ELF-1 (cell line): ENCODE results near the gene ZNF879.

ENCODE experiments used
- DNase-seq: peaks from one replicate; pipeline ENCODE4 v3.0.0-alpha.2; 2016; ENCODE audit warnings: low read depth, low spot score

ZNF879 gene

GRCh38 chr5:179023528-179024189 is at the start of gene ZNF879:
ZNF879 (plus strand) TSS chr5:179023804; CDS start chr5:179025005, 1,201 bp downstream.
- peak; percentile 97 for DNase-seq

- DNase-seq = no peak
These were observed 42.2 kb upstream of the ZNF879 start for GRCh38 chr5:178981381-178981780.

GRCh38 chr5:178982941-178983340 is 40.7 kb upstream of the ZNF879 start:
- no peak for DNase-seq

GRCh38 chr5:178983728-178984127 is 39.9 kb upstream of the ZNF879 start:
- DNase-seq = no peak

GRCh38 chr5:178984145-178985072 is 39.2 kb upstream of the ZNF879 start:
- DNase-seq = no peak

GRCh38 chr5:178986326-178986960 is 37.2 kb upstream of the ZNF879 start:
- DNase-seq = no peak

DNA sequence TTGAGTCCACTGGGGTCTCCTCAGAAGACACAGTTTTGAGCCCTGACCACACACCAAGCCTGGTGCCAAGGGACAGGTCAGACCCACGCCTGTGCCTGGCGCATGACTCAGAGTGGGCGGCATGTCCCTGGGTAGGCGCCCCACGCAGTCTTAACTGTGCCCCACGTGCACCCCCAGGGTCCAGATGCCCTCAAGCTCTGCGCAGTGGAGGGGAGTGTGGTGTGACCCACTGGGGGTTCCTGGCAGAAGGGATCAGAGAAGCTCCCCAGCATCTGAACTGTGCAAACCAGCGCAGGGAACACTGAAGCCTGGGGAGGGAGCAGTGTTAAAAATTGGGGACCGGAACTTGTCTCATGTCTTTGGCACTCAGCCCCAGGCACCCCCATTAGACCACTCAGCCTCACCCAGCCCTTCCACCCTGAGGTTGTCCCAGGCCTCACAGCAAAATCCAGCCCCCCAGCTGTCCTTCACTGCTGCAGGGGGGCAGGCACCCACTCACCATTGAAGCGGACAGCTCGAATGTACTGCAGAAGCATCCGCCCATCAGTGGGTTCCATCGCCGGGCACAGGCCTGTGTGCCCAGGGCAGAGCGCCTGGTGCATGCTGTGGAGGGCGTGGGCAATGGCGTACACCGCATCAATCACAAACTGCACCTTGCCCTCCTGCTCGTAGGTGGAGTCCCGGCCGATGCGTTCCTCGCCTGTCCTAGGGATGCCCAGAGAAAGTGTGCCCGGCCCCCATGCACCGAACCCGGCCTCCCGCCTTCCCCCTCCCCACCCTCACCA is 35.0 kb upstream of the ZNF879 start:
- no peak for DNase-seq

GRCh38 chr5:178989311-178989710 is 34.3 kb upstream of the ZNF879 start:
- no peak for DNase-seq

GRCh38 chr5:178990491-178990890 is 33.1 kb upstream of the ZNF879 start:
- no peak for DNase-seq

DNA sequence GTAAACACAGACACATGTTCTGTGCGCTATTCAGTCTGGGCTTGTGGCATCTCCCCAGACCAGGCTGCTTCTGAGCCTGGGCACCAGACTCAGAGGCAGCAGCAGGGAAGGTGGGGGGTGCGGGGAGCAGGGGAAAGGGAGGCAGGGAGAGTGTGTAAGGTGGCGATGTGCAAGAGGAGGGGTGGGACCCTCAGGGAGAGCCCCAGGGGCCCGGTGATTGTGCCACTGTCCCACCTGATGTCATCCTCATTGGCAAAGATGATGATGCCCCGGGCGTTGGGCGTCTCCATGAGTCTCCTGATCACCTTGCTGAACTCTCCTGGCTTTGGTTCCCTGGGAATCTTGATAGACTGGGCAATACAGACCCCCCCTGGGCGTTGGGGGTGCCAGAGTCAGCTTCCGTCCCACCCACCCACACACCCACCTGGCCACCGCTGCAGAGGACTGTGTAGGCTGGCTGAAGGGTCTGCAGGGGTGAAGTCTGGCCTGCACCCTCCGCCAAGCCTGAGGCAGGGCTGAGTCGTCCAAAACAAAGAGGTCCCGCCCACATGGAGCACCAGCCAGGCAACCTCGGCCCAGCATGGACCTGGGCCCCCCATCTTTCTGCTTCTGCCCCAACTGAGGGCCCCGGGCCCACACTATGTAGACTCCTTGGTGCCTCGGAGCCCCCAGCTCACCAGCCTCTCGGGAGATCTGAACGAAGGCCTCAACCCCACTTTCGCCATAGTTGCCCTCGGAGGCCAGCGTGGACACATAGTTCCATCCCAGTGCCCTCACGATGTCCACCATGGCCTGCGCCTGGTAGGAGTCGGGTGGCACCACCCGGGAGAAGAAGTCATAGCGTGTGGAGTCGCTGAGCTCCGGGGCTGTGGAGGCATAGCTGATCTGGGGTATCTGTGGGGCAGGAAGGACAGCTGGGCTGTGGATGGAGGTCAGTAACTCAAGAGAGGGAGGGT is 32.1 kb upstream of the ZNF879 start:
- no peak for DNase-seq

GRCh38 chr5:178992291-178992895 is 31.2 kb upstream of the ZNF879 start:
- no peak for DNase-seq

GRCh38 chr5:178993236-178993765 is 30.3 kb upstream of the ZNF879 start:
- no peak for DNase-seq

DNA sequence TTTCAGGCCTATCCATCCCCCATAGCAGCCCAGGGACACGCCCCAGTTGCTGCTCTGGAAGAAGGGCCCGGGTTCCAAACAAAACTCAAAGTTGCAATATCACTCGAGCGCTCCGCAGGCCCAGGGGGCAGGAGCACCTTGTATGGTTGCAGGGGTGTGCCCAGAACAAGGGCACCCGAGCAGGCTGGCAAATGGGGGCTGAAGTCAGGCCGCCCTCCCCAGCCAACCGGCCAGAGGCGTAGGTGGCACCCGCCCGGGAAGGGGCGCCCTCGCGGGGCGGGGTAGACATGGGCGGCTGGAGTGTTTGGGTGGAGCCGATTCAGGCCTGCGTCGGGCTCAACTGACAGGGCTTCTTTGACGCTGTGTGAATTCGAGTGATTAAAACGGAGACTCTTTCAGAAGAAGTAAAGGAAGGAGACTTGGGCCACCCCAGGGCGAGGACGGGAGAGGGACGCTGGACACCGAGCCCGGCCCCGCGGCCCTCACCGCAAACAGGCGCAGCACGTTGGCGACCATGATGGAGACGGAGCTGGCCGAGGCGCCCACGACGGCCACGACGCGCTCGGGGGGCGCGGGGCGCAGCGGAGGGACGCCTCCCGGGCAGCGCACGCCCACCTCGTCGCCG is 29.5 kb upstream of the ZNF879 start:
- DNase-seq = no peak

DNA sequence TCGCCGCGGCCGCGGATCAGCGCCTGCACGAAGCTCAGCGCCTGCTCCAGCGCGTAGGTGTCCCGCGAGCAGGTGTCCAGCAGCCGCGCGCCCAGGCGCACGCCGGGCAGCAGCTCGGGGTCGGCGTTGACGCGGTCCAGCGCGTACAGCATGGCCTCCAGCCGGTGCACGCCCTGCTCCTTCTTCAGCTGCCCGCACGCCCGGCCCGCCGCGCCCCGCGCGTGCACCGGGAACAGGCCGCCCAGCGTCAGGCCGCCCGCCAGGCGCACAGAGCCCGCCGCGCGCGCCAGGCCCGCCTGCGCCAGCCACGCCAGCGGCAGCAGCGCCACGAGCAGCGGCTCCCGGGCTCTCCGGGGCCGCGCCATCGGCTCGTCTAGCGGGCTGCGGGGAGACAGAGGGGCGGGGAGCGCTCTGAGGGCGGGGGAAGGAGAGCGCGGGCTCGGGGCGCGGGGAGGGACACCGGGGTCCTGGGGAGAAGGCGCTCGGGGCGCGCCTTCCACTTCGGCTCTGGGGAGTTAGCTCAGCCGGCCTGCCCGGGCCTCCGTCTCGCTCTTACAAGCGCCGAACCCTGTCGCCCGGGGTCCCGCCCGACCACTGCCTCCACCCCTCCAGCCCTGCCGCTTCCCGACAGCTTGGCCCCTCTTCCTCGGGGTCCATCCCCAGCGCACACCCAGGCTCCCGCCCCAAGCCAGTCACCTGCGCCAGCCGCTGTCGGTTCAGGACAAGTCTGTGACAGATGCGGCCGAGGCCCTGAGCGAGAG is 28.8 kb upstream of the ZNF879 start, which contains the start of gene GRM6:
GRM6 (minus strand) TSS at position 741 of the 761 bp plus-strand sequence; CDS start at position 365, 376 bp downstream.
- peak; percentile 26 for DNase-seq

GRCh38 chr5:178995341-178995690 is 28.3 kb upstream of the ZNF879 start:
- DNase-seq = peak; percentile 17

DNA sequence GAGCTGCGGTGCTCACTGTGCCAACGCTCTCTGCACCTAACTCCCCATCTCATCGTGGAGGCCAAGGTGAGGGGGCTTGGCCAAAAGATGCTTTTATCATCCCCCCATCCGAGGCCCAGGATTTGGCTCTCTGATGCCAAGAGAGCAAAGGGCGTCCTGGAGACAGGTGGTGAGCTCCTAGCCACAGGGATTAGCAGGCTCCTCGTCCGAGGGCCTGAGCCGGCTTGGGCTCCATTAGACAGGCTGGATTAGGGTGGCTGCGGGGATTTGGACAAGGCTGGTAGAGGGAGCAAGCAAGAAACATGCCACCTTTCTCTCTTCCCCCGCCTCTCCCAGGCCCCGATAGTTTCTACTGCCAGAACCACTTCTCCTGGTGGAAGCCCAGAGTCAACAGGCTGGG is 27.4 kb upstream of the ZNF879 start:
- no peak for DNase-seq

GRCh38 chr5:178997191-178997590 is 26.4 kb upstream of the ZNF879 start:
- DNase-seq = no peak

- DNase-seq = no peak
These were observed 25.2 kb upstream of the ZNF879 start for GRCh38 chr5:178998441-178998840.
